Kasumi-1 (cell line): ENCODE measurements around the gene GPR146.
"Not testable (repeated sequence)": the region's sequence is repeated elsewhere in the genome, so short reads cannot be mapped to it uniquely, and the experiment has no call there.

Source experiments
- DNase-seq, 2 experiments: peaks; one replicate each; lab custom pipeline; 2025; lab: John Stamatoyannopoulos, UW

Gene GPR146

GRCh38 chr7:1059200-1060091 lies 15.1 kb downstream of the GPR146 start:
- no peak for DNase-seq

- no peak for DNase-seq
Observed at GRCh38 chr7:1060315-1061072, 16.1 kb downstream of the GPR146 start.

- DNase-seq: no peak
Observed at GRCh38 chr7:1061180-1061579, 16.8 kb downstream of the GPR146 start.

GRCh38 chr7:1062296-1063294 lies 18.2 kb downstream of the GPR146 start:
- no peak for DNase-seq

- DNase-seq: no peak
Observed at GRCh38 chr7:1063361-1063760, 19.0 kb downstream of the GPR146 start.

- DNase-seq: no peak
Observed at GRCh38 chr7:1064581-1064980, 20.2 kb downstream of the GPR146 start.

- DNase-seq: no peak
Observed at GRCh38 chr7:1065263-1065584, 20.9 kb downstream of the GPR146 start.

- DNase-seq: peak; percentile 32 to 37
Observed at GRCh38 chr7:1065585-1066241, 21.4 kb downstream of the GPR146 start.

GRCh38 chr7:1066242-1066588 lies 21.9 kb downstream of the GPR146 start:
- DNase-seq: no peak

GRCh38 chr7:1068013-1068412 lies 23.7 kb downstream of the GPR146 start:
- no peak for DNase-seq

GRCh38 chr7:1068619-1069018 lies 24.3 kb downstream of the GPR146 start:
- DNase-seq: no peak

- DNase-seq: no peak
Observed at GRCh38 chr7:1070544-1071011, 26.2 kb downstream of the GPR146 start.

- DNase-seq: no peak
Observed at GRCh38 chr7:1071731-1072254, 27.4 kb downstream of the GPR146 start.

- DNase-seq: no peak
Observed at GRCh38 chr7:1073142-1073977, 29.0 kb downstream of the GPR146 start.

- DNase-seq: not testable (repeated sequence)
Observed at GRCh38 chr7:1074018-1074417, 29.7 kb downstream of the GPR146 start.

GRCh38 chr7:1074593-1075431 lies 30.5 kb downstream of the GPR146 start:
- no peak for DNase-seq

GRCh38 chr7:1076184-1077072 lies 32.1 kb downstream of the GPR146 start:
- DNase-seq: no peak

- no peak for DNase-seq
Observed at GRCh38 chr7:1078519-1078918, 34.2 kb downstream of the GPR146 start.
